ENCODE data around the gene RPS6KL1.
A peak's percentile ranks its signal among the peaks of the same experiment; 100 is the strongest.

Gene RPS6KL1

GRCh38 chr14:74865156-74865555, 57.9 kb downstream of the RPS6KL1 start:
- TF ChIP-seq CTCF (IDR thresholded peaks at IDR 0.05; ENCODE audit: low read depth, low read length, missing control alignments) = no peak
- in situ Hi-C loops (cut with HindIII; ENCODE audit: low sequenced_read_pairs) = no loop called here
- H3K4me3 ChIP-seq (ENCODE audit: low read depth, low read length) = no peak overlapping the region
- DNase-seq (ENCODE audit: low read depth) = no peak

GRCh38 chr14:74864198-74864597, 58.9 kb downstream of the RPS6KL1 start:
- no peak for DNase-seq (ENCODE audit: low read depth)
- H3K4me3 ChIP-seq (ENCODE audit: low read depth, low read length) = no peak overlapping the region
- TF ChIP-seq CTCF (IDR thresholded peaks at IDR 0.05; ENCODE audit: low read depth, low read length, missing control alignments) = no peak
- in situ Hi-C loops (cut with HindIII; ENCODE audit: low sequenced_read_pairs) = loop anchor here (5.0 kb wide), 2 partner anchors 38 to 98 kb away; no protein-coding TSS in a partner anchor

GRCh38 chr14:74863274-74863673, 59.8 kb downstream of the RPS6KL1 start:
- in situ Hi-C loops (cut with HindIII; ENCODE audit: low sequenced_read_pairs) = loop anchor here (5.0 kb wide), 2 partner anchors 39 to 99 kb away; no protein-coding TSS in a partner anchor
- H3K4me3 ChIP-seq (ENCODE audit: low read depth, low read length) = no peak overlapping the region
- DNase-seq (ENCODE audit: low read depth) = no peak
- TF ChIP-seq CTCF (IDR thresholded peaks at IDR 0.05; ENCODE audit: low read depth, low read length, missing control alignments) = no peak

GRCh38 chr14:74861734-74862090, 61.3 kb downstream of the RPS6KL1 start:
- TF ChIP-seq CTCF (IDR thresholded peaks at IDR 0.05; ENCODE audit: low read depth, low read length, missing control alignments) = no peak
- DNase-seq (ENCODE audit: low read depth) = no peak
- no peak overlapping the region for H3K4me3 ChIP-seq (ENCODE audit: low read depth, low read length)
- in situ Hi-C loops (cut with HindIII; ENCODE audit: low sequenced_read_pairs) = loop anchor here (5.0 kb wide), 2 partner anchors 41 to 101 kb away; no protein-coding TSS in a partner anchor

GRCh38 chr14:74860899-74861733, 61.9 kb downstream of the RPS6KL1 start:
- TF ChIP-seq CTCF (IDR thresholded peaks at IDR 0.05; ENCODE audit: low read depth, low read length, missing control alignments) = peak; percentile 88
- no peak overlapping the region for H3K4me3 ChIP-seq (ENCODE audit: low read depth, low read length)
- peak; percentile 75 for DNase-seq (ENCODE audit: low read depth)
- in situ Hi-C loops (cut with HindIII; ENCODE audit: low sequenced_read_pairs) = loop anchor here (5.0 kb wide), 2 partner anchors 41 to 101 kb away; no protein-coding TSS in a partner anchor

- in situ Hi-C loops (cut with HindIII; ENCODE audit: low sequenced_read_pairs) = loop anchor here (5.0 kb wide), 2 partner anchors 42 to 102 kb away; no protein-coding TSS in a partner anchor
- DNase-seq (ENCODE audit: low read depth) = no peak
- no peak overlapping the region for H3K4me3 ChIP-seq (ENCODE audit: low read depth, low read length)
- TF ChIP-seq CTCF (IDR thresholded peaks at IDR 0.05; ENCODE audit: low read depth, low read length, missing control alignments) = no peak
These were observed 63.1 kb downstream of the RPS6KL1 start for GRCh38 chr14:74859757-74860552.

All from astrocyte of the cerebellum (primary cell).